Heart right ventricle (tissue), 16 donors: ENCODE results near the gene KY. TPM values are rescaled to one million over a fixed set of nuclear protein-coding genes. Genes with fewer than 3 reads are reported as not detected.

ENCODE experiments used
- ATAC-seq, 8 donors: fragments of 200-7000 bp; cut with Tn5 transposase; one replicate each; pipeline ENCODE4 v1.9.1; 2020; ENCODE audit warnings: mild to moderate bottlenecking in 8 of 8, moderate library complexity in 8 of 8, moderate number of reproducible peaks in 1 of 8
- DNase-seq, 2 donors: peaks; one replicate each; pipeline ENCODE4 v3.0.0-alpha.2; 2020
- H3K27ac ChIP-seq, 10 donors: fragments of 200-600 bp; sonication (generic) in 2 of 10; one replicate each; pipeline versions ENCODE4 v1.5.0 to v1.8.0; 2020 to 2022; ENCODE audit warnings: mild to moderate bottlenecking in 3 of 10
- H3K27me3 ChIP-seq, 7 donors: fragments of 200-600 bp; one replicate each; pipeline ENCODE4 v1.8.0; 2021 to 2022; ENCODE audit warnings: mild to moderate bottlenecking in 2 of 7
- H3K36me3 ChIP-seq, 9 donors: fragments of 200-600 bp; sonication (generic) in 1 of 9; one replicate each; pipeline versions ENCODE4 v1.5.0 to v1.8.0; 2020 to 2022; ENCODE audit warnings: mild to moderate bottlenecking in 2 of 9
- H3K4me1 ChIP-seq, 9 donors: fragments of 200-600 bp; sonication (generic) in 1 of 9; one replicate each; pipeline versions ENCODE4 v1.5.0 to v1.8.0; 2020 to 2022; ENCODE audit warnings: mild to moderate bottlenecking in 4 of 9
- H3K4me3 ChIP-seq, 10 donors: fragments of 200-600 bp; sonication (generic) in 2 of 10; one replicate each; pipeline versions ENCODE4 v1.5.0 to v1.8.0; 2020 to 2022; ENCODE audit warnings: mild to moderate bottlenecking in 7 of 10, moderate library complexity in 2 of 10
- H3K9me3 ChIP-seq, 11 donors: fragments of 200-600 bp in 10 of 11; sonication (generic) in 2 of 11; one replicate each; pipeline versions ENCODE4 v1.5.0 to v1.8.0; 2013 to 2022; ENCODE audit warnings: mild to moderate bottlenecking in 2 of 11, control low read depth in 1 of 11, moderate library complexity in 1 of 11
- CTCF ChIP-seq, 9 donors: fragments of 200-600 bp; sonication (generic) in 2 of 9; IDR thresholded peaks; one replicate each; pipeline versions ENCODE4 v1.5.0 to v1.8.0; 2021 to 2022; ENCODE audit warnings: antibody characterized with exemption in 9 of 9, mild to moderate bottlenecking in 5 of 9, moderate library complexity in 1 of 9
- WGBS, 2 donors: extraction: QIAGEN DNeasy Blood & Tissue Kit; methylation state at CpG; one replicate each; pipeline ENCODE4 v1.1.7; 2013; ENCODE audit warnings: inconsistent platforms in 1 of 2; 5-methylcytosine and 5-hydroxymethylcytosine counted together
- intact Hi-C, 10 donors: fragments of 100-400 bp; cut with DNase I; formaldehyde crosslinking; loops; one replicate each; pipeline versions ENCODE4 v1.11.1 to v1.14.2; 2022
- polyA plus RNA-seq, 2 donors: library from polyadenylated mRNA; stranded (reverse); fragments of 200-250 nt; gene quantifications; one replicate each; pipeline ENCODE4 v1.2.3, GENCODE V29; 2013
- total RNA-seq, 10 donors: library from RNA; stranded (reverse); fragmentation: NEBNext Ultra II Directional in 3 of 10; extraction: Animal tissue kit (Norgen Biotek cat#: 25700) in 3 of 10; gene quantifications; one replicate each; pipeline versions ENCODE4 v1.2.1 to v1.2.4, GENCODE V29; 2021 to 2023
- donor health status: Arrhythmogenic right ventricular cardiomyopathy.
- donor health status: ischemic (EF 13 %, LVEDD 7.1; RV severe dilation, severe dysfunction).
- donor health status: healthy with polysubstance abuse.
- donor health status: DM: no; HTN: yes; CAD: no.
- donor health status: DM: no; HTN: no; CAD: no.
- donor health status: ischemic (EF 25% LVEDD 6.9; RV normal size, moderate dysfunction).
- donor health status: ischemic (EF 25% LVEDD 5.7; RV mildly dilated, moderate dysfunction).
- donor health status: healthy.
- donor health status: DM: yes; HTN: yes; CAD: no.
- donor health status: Ischemic cardiomyopathy.
- donor health status: ischemic (EF 35%, LVEDD 5.7; RV mildly dilated, moderate dysfunction).
- donor health status: nonischemic (EF 11% LVEDD 7.7; RV severe dilation, severe dysfunction).
- donor health status: DM: yes; HTN: yes; CAD: no.
- donor health status: PGD.
- donor health status: ischemic (EF 29% LVEDD 5.4; RV normal size, mild dysfunction).
- donor health status: nonischemic (EF 23%, LVEDD 6.1; RV moderate dilation, normal function).

Gene KY
- total and polyA plus RNA-seq, 12 donors: 0.46 to 24.3 (median 8.2) TPM

- peak; percentile 86 to 94 (median 90) for ATAC-seq
- Histone ChIP-seq H3K27ac (peak overlapping the region in 8 of 10 donors; percentile 38 to 77 (median 58)), H3K4me1 (peaks cover 0 to 63% (median 31%) of the 10 kb centered on the region in 9 donors), H3K36me3 (no peaks in the 10 kb centered on the region), H3K9me3 (no peaks in the 10 kb centered on the region), H3K4me3 (no peak overlapping the region), H3K27me3 (peaks cover 0 to 4% (median 0%) of the 10 kb centered on the region in 7 donors)
- 40 to 46% methylated on average over 11 of the region's 11 CpGs for WGBS, 2 donors
- intact Hi-C loops: loop anchor here in 3 of 10 donors (5.0 to 10.0 kb wide), 3 partner anchors 43 to 110 kb away; no protein-coding TSS in a partner anchor
- no peak for TF ChIP-seq CTCF (IDR thresholded peaks at IDR 0.05)
- DNase-seq: peak; percentile 33 to 79
Observed at GRCh38 chr3:134644731-134645514, 5.9 kb downstream of the KY start.

GRCh38 chr3:134643150-134643675, 7.6 kb downstream of the KY start:
- intact Hi-C loops: loop anchor here in 2 of 10 donors (5.0 to 10.0 kb wide), 2 partner anchors 41 to 112 kb away; no protein-coding TSS in a partner anchor
- 79 to 80% methylated on average over 8 of the region's 8 CpGs for WGBS, 2 donors
- H3K27me3 ChIP-seq: no peaks in the 10 kb centered on the region
- peak in 1 of 2 donors; percentile 2 for DNase-seq
- no peaks in the 10 kb centered on the region for H3K36me3 ChIP-seq
- H3K4me1 ChIP-seq: peaks cover 0 to 53% (median 26%) of the 10 kb centered on the region in 9 donors
- no peak for ATAC-seq
- no peak overlapping the region for H3K4me3 ChIP-seq
- H3K27ac ChIP-seq: no peak overlapping the region
- no peak for TF ChIP-seq CTCF (IDR thresholded peaks at IDR 0.05)
- no peaks in the 10 kb centered on the region for H3K9me3 ChIP-seq

GRCh38 chr3:134642445-134643149, 8.2 kb downstream of the KY start:
- Histone ChIP-seq H3K36me3 (no peaks in the 10 kb centered on the region), H3K4me1 (peaks cover 0 to 53% (median 26%) of the 10 kb centered on the region in 9 donors), H3K4me3 (no peak overlapping the region), H3K27ac (no peak overlapping the region), H3K9me3 (no peaks in the 10 kb centered on the region), H3K27me3 (no peaks in the 10 kb centered on the region)
- WGBS, 2 donors: 67 to 74% methylated on average over 5 of the region's 5 CpGs
- ATAC-seq (no peak), DNase-seq (peak in 1 of 2 donors; percentile 2)
- TF ChIP-seq CTCF (IDR thresholded peaks at IDR 0.05): no peak
- intact Hi-C loops: loop anchor here in 2 of 10 donors (5.0 to 10.0 kb wide), 2 partner anchors 40 to 112 kb away; no protein-coding TSS in a partner anchor

- H3K4me1 ChIP-seq: peaks cover 0 to 53% (median 26%) of the 10 kb centered on the region in 9 donors
- intact Hi-C loops: loop anchor here in 2 of 10 donors (5.0 to 10.0 kb wide), 2 partner anchors 39 to 113 kb away; no protein-coding TSS in a partner anchor
- TF ChIP-seq CTCF (IDR thresholded peaks at IDR 0.05): no peak
- H3K27ac ChIP-seq: peak overlapping the region in 4 of 10 donors; percentile 16 to 31 (median 22)
- H3K4me3 ChIP-seq: no peak overlapping the region
- ATAC-seq (no peak), DNase-seq (no peak)
- 66 to 69% methylated on average over 4 of the region's 4 CpGs for WGBS, 2 donors
- H3K9me3 ChIP-seq: no peaks in the 10 kb centered on the region
- no peaks in the 10 kb centered on the region for H3K36me3 ChIP-seq
- no peaks in the 10 kb centered on the region for H3K27me3 ChIP-seq
Observed at GRCh38 chr3:134641671-134642300, 9.0 kb downstream of the KY start.
